K562 (cell line): ENCODE results near the gene VPS13D. TPM values are rescaled to one million over a fixed set of nuclear protein-coding genes. Genes with fewer than 3 reads are reported as not detected.

ENCODE experiments used
- ATAC-seq: fragments of 200-7000 bp; cut with Tn5 transposase; 3 replicates; pipeline ENCODE4 v1.9.1; 2020; ENCODE audit warnings: moderate library complexity
- BruUV-seq: library from RNA; stranded (reverse); fragments of 400-500 nt; replicated peaks from 2 replicates; lab custom pipeline; 2021; lab: Mats Ljungman, UMichigan
- CTCF ChIA-PET: fragments of 300-600 bp; formaldehyde crosslinking; extraction: SDS; loops from one replicate; lab custom pipeline; 2021; ENCODE audit warnings: low intra/inter-chr PET ratio; lab: Yijun Ruan, JAX
- POLR2A ChIA-PET: fragments of 300-600, 350-650 bp; sonication (Branson Sonifier 250); formaldehyde crosslinking; extraction: SDS; loops from one replicate; lab custom pipeline; 2021; ENCODE audit warnings: antibody characterized with exemption, inconsistent platforms; lab: Yijun Ruan, JAX
- DNase-seq, 4 experiments: peaks; one replicate each; pipeline versions ENCODE4 v3.0.0 to v3.0.0-alpha.2; 2011 to 2018; ENCODE audit warnings: low spot score in 3 of 4, mixed read lengths in 3 of 4; ENCODE audit errors: extremely low read depth in 1 of 4
- FAIRE-seq: peaks from 2 replicates; lab custom pipeline; 2011; peaks lifted over from hg19 to GRCh38; lab: Jason Lieb, UNC
- H2AFZ ChIP-seq: 2 replicates; pipeline ENCODE4 v1.6.0; 2011; ENCODE audit warnings: low read depth, low read length, control low read depth, inconsistent platforms
- H3K27ac ChIP-seq: fragments of 200-600 bp; 3 replicates; pipeline ENCODE4 v1.8.0; 2011; ENCODE audit warnings: low read depth, mild to moderate bottlenecking, control low read depth, inconsistent platforms, low read length, moderate library complexity, mixed read lengths; ENCODE audit errors: extremely low read depth
- H3K27me3 ChIP-seq, 2 experiments: fragments of 300-600 bp in 1 of 2; 2 replicates in 1 of 2; 3 replicates in 1 of 2; pipeline versions ENCODE4 v1.6.0 to v1.8.0; 2011; ENCODE audit warnings: inconsistent platforms in 2 of 2, low read length in 2 of 2, mild to moderate bottlenecking in 1 of 2, mixed read lengths in 1 of 2, moderate library complexity in 1 of 2; ENCODE audit not compliant: control insufficient read depth in 2 of 2, insufficient read depth in 2 of 2
- H3K36me3 ChIP-seq: fragments of 300-600 bp; 3 replicates; pipeline ENCODE4 v1.8.0; 2011; ENCODE audit warnings: mild to moderate bottlenecking, low read length, inconsistent platforms; ENCODE audit not compliant: control insufficient read depth, insufficient read depth
- H3K4me1 ChIP-seq, 2 experiments: fragments of 200-600 bp in 1 of 2; replicated peaks in 1 of 2; 2 replicates in 1 of 2; 3 replicates in 1 of 2; pipeline versions ENCODE4 v1.5.1 to v1.8.0; 2011; ENCODE audit warnings: inconsistent platforms in 2 of 2, low read length in 2 of 2, mild to moderate bottlenecking in 1 of 2, mixed read lengths in 1 of 2, moderate library complexity in 1 of 2; ENCODE audit not compliant: control insufficient read depth in 2 of 2, insufficient read depth in 2 of 2
- H3K4me2 ChIP-seq: 2 replicates; pipeline ENCODE4 v1.6.1; 2011; ENCODE audit warnings: low read length, control low read depth, inconsistent platforms, mixed read lengths; ENCODE audit not compliant: insufficient read depth
- H3K4me3 ChIP-seq: fragments of 200-600 bp; sonication (generic), shearing (Covaris generic); 2 replicates; pipeline ENCODE4 v1.5.1; 2016; ENCODE audit warnings: control low read depth, inconsistent platforms
- H3K79me2 ChIP-seq: fragments of 200-600 bp; 3 replicates; pipeline ENCODE4 v1.8.0; 2011; ENCODE audit warnings: low read length, inconsistent platforms; ENCODE audit not compliant: control insufficient read depth, insufficient read depth
- H3K9ac ChIP-seq, 2 experiments: 2 replicates each; pipeline versions ENCODE4 v1.6.0 to v1.6.1; 2011; ENCODE audit warnings: low read depth in 2 of 2, low read length in 2 of 2, control low read depth in 1 of 2, inconsistent platforms in 1 of 2, mild to moderate bottlenecking in 1 of 2, mixed read lengths in 1 of 2; ENCODE audit not compliant: insufficient read depth in 1 of 2
- H3K9me1 ChIP-seq: one replicate; pipeline ENCODE4 v1.6.0; 2011; ENCODE audit warnings: inconsistent platforms, mild to moderate bottlenecking, low read length, moderate library complexity; ENCODE audit not compliant: control insufficient read depth, insufficient read depth
- H3K9me3 ChIP-seq: replicated peaks from 2 replicates; pipeline ENCODE4 v1.5.1; 2011; ENCODE audit warnings: low read depth, low read length, inconsistent platforms; ENCODE audit not compliant: control insufficient read depth, insufficient read depth
- H4K20me1 ChIP-seq: replicated peaks from 2 replicates; pipeline ENCODE4 v1.6.1; 2011; ENCODE audit warnings: low read length, inconsistent platforms, mixed read lengths; ENCODE audit not compliant: control insufficient read depth, insufficient read depth
- EP400 ChIP-seq: fragments of 450-650 bp; IDR thresholded peaks from 2 replicates; pipeline ENCODE4 v1.6.1; 2017; ENCODE audit warnings: antibody characterized with exemption, mild to moderate bottlenecking, moderate library complexity
- ILF3 ChIP-seq: fragments of 450-650 bp; IDR thresholded peaks from 2 replicates; pipeline ENCODE4 v1.6.1; 2018; ENCODE audit warnings: antibody characterized with exemption, mild to moderate bottlenecking, moderate library complexity, borderline replicate concordance
- L3MBTL2 ChIP-seq: fragments of 450-650 bp; IDR thresholded peaks from 2 replicates; pipeline ENCODE4 v1.6.1; 2016; ENCODE audit warnings: mild to moderate bottlenecking, moderate library complexity
- NFIX ChIP-seq: fragments of 250-450 bp; sonication (Bioruptor Pico); IDR thresholded peaks from 2 replicates; pipeline ENCODE4 v1.4.0; 2020; ENCODE audit warnings: low read depth, mild to moderate bottlenecking, moderate library complexity
- POLR2H ChIP-seq: IDR thresholded peaks from 2 replicates; pipeline ENCODE4 v1.6.1; 2016; ENCODE audit warnings: missing genetic modification characterization, low read depth, mild to moderate bottlenecking, control low read depth, missing compliant biosample characterization, moderate library complexity
- SRF ChIP-seq, 2 experiments: fragments of 250-450, 450-650 bp in 1 of 2; sonication (Bioruptor Pico) in 1 of 2; sonication (generic) in 1 of 2; formaldehyde crosslinking; IDR thresholded peaks; 2 replicates each; pipeline versions ENCODE4 v1.5.0 to v1.5.1; 2020 to 2022; ENCODE audit warnings: mild to moderate bottlenecking in 1 of 2, missing genetic modification reagents in 1 of 2
- SUPT5H ChIP-seq: fragments of 450-650 bp; IDR thresholded peaks from 2 replicates; pipeline ENCODE4 v1.6.1; 2016
- ZBTB11 ChIP-seq, 3 experiments: fragments of 200-800 bp in 1 of 3; fragments of 250-450 bp in 1 of 3; fragments of 450-650 bp in 1 of 3; sonication (Bioruptor Pico) in 1 of 3; sonication (Bioruptor generic) in 1 of 3; formaldehyde crosslinking in 1 of 3; IDR thresholded peaks; 2 replicates each; pipeline versions ENCODE4 v1.6.1 to v1.8.0; 2016 to 2022; ENCODE audit warnings: mild to moderate bottlenecking in 2 of 3, missing genetic modification characterization in 2 of 3, missing compliant biosample characterization in 1 of 3, moderate library complexity in 1 of 3
- ZNF311 ChIP-seq: fragments of 250-450 bp; sonication (Bioruptor Pico); IDR thresholded peaks from 2 replicates; pipeline ENCODE4 v1.4.0; 2020; ENCODE audit warnings: mild to moderate bottlenecking, moderate library complexity
- ZNF57 ChIP-seq: fragments of 450-650 bp; formaldehyde crosslinking; IDR thresholded peaks from 2 replicates; pipeline ENCODE4 v1.4.0; 2020; ENCODE audit warnings: mild to moderate bottlenecking, moderate library complexity
- WGBS: fragments of 100-300 bp; shearing (Covaris generic); methylation state at CpG from one replicate; pipeline ENCODE4 v1.1.6; 2016; ENCODE audit warnings: low coverage, mixed read lengths; ENCODE audit not compliant: insufficient coverage; ENCODE audit errors: missing lambda C conversion rate; 5-methylcytosine and 5-hydroxymethylcytosine counted together
- in situ Hi-C: fragments of 300-500 bp; cut with MboI; formaldehyde crosslinking; loops from 4 replicates; pipeline ENCODE4 v1.15.0; 2018; ENCODE audit warnings: inconsistent platforms, mixed read lengths
- intact Hi-C: fragments of 100-400 bp; cut with micrococcal nuclease; formaldehyde crosslinking; loops from 2 replicates; pipeline ENCODE4 v1.14.2; 2022
- polyA plus RNA-seq, 8 experiments: library from polyadenylated mRNA; depleted of rRNA in 4 of 8; stranded (reverse) in 5 of 8; unstranded in 3 of 8; fragments of >200 nt; fragmentation: Nextera tagmentation in 2 of 8; fragmentation: Illumina TruSeq in 1 of 8; extraction: Ambion mirVana in 2 of 8; extraction: Trizol in 1 of 8; gene quantifications; 2 replicates each; pipeline versions ENCODE4 v1.2.1 to v1.2.3, GENCODE V29; 2011 to 2014; ENCODE audit warnings: inconsistent platforms in 1 of 8, missing spikeins in 1 of 8
- total RNA-seq, 7 experiments: library from RNA; depleted of rRNA in 6 of 7; stranded (reverse); fragments of >200 nt in 6 of 7; fragmentation: Illumina TruSeq in 2 of 7; extraction: Trizol in 2 of 7; gene quantifications; 2 replicates each; pipeline versions ENCODE4 v1.2.1 to v1.2.3, GENCODE V29; 2011 to 2021; ENCODE audit warnings: low replicate concordance in 1 of 7
- TF ChIP-seq, protein P1 (sequence below): fragments of 250-450 bp; sonication (Bioruptor Pico); IDR thresholded peaks from 2 replicates; pipeline ENCODE4 v1.5.0; 2020; ENCODE audit warnings: mild to moderate bottlenecking
- TF ChIP-seq, protein P2 (sequence below): fragments of 450-650 bp; IDR thresholded peaks from 2 replicates; pipeline ENCODE4 v1.7.0; 2016; ENCODE audit warnings: borderline replicate concordance

VPS13D gene
- total and polyA plus RNA-seq, 9 of the 15 experiments (the other 6 are each of a cell fraction or from before 2014, with no cell fraction given): 6.1 to 51.5 (median 38.5) TPM

GRCh38 chr1:12450090-12450755 is 220.4 kb downstream of the VPS13D start:
- Histone ChIP-seq H2AFZ (no peak overlapping the region), H4K20me1 (no peaks in the 10 kb centered on the region), H3K27me3 (no peaks in the 10 kb centered on the region), H3K9ac (peak overlapping the region; percentile 34 to 64; a peak in 3 of 4 replicates), H3K4me3 (no peak overlapping the region), H3K4me1 (peaks cover 34 to 94% of the 10 kb centered on the region in 2 experiments), H3K27ac (peak overlapping the region; percentile 95), H3K79me2 (peaks cover 61% of the 10 kb centered on the region), H3K36me3 (peaks cover 34% of the 10 kb centered on the region), H3K9me3 (no peaks in the 10 kb centered on the region), H3K4me2 (no peak overlapping the region; the same call in 1 of the 2 replicates), H3K9me1 (peaks cover 8% of the 10 kb centered on the region)
- in situ Hi-C loops (no loop called here), intact Hi-C loops (no loop called here)
- CTCF ChIA-PET: interaction anchor here (0.5 kb wide), 1 partner anchor 28 kb away, joined by 5 read pairs; no protein-coding TSS in a partner anchor
- DNase-seq: no peak
- BruUV-seq: no TSS peak
- POLR2A ChIA-PET: interaction anchor here (0.6 to 1.4 kb wide), 6 partner anchors 8 to 793 kb away, joined by 3 to 4 read pairs (median 3); no protein-coding TSS in a partner anchor
- FAIRE-seq: peak; percentile 46
- 77% methylated on average over 10 of the region's 10 CpGs for WGBS
- no peak for ATAC-seq
- TF ChIP-seq ZBTB11 (CRISPR knock-in tag; IDR thresholded peaks at IDR 0.05): peak in 1 of 3 experiments; percentile 35; a peak in 1 of 6 replicates
- no peak for TF ChIP-seq EP400
- no peak for TF ChIP-seq SUPT5H
- TF ChIP-seq NFIX (CRISPR knock-in tag): no peak
- no peak for TF ChIP-seq ZNF311 (CRISPR knock-in tag)
- TF ChIP-seq, protein P1, sequence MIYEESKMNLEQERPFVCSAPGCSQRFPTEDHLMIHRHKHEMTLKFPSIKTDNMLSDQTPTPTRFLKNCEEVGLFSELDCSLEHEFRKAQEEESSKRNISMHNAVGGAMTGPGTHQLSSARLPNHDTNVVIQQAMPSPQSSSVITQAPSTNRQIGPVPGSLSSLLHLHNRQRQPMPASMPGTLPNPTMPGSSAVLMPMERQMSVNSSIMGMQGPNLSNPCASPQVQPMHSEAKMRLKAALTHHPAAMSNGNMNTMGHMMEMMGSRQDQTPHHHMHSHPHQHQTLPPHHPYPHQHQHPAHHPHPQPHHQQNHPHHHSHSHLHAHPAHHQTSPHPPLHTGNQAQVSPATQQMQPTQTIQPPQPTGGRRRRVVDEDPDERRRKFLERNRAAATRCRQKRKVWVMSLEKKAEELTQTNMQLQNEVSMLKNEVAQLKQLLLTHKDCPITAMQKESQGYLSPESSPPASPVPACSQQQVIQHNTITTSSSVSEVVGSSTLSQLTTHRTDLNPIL (CRISPR knock-in tag): no peak
- TF ChIP-seq, protein P2, sequence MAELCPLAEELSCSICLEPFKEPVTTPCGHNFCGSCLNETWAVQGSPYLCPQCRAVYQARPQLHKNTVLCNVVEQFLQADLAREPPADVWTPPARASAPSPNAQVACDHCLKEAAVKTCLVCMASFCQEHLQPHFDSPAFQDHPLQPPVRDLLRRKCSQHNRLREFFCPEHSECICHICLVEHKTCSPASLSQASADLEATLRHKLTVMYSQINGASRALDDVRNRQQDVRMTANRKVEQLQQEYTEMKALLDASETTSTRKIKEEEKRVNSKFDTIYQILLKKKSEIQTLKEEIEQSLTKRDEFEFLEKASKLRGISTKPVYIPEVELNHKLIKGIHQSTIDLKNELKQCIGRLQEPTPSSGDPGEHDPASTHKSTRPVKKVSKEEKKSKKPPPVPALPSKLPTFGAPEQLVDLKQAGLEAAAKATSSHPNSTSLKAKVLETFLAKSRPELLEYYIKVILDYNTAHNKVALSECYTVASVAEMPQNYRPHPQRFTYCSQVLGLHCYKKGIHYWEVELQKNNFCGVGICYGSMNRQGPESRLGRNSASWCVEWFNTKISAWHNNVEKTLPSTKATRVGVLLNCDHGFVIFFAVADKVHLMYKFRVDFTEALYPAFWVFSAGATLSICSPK: no peak
- TF ChIP-seq POLR2H: no peak
- no peak for TF ChIP-seq ILF3
- TF ChIP-seq SRF (CRISPR knock-in tag; IDR thresholded peaks at IDR 0.05): no peak
- peak; percentile 45; the same call in 1 of the 2 replicates for TF ChIP-seq ZNF57 (CRISPR knock-in tag)
- 0 out of 2 replicates have a peak, but pooled peaks have one; percentile 0 for TF ChIP-seq L3MBTL2
